OCI-LY3 (cell line): Measurements from ENCODE around the gene MCM5.

Experiments
- EZH2phosphoT487 ChIP-seq: fragments of 200-600 bp; shearing (Covaris generic); IDR thresholded peaks from 2 replicates; pipeline ENCODE4 v1.6.1; 2018; ENCODE audit warnings: antibody characterized with exemption, mixed run types, low read depth
- TF ChIP-seq, protein P1 (sequence below): fragments of 200-600, 300-600 bp; sonication (generic); IDR thresholded peaks from 2 replicates; pipeline ENCODE4 v1.5.1; 2014; ENCODE audit warnings: antibody characterized with exemption, low read length, low read depth

DNA sequence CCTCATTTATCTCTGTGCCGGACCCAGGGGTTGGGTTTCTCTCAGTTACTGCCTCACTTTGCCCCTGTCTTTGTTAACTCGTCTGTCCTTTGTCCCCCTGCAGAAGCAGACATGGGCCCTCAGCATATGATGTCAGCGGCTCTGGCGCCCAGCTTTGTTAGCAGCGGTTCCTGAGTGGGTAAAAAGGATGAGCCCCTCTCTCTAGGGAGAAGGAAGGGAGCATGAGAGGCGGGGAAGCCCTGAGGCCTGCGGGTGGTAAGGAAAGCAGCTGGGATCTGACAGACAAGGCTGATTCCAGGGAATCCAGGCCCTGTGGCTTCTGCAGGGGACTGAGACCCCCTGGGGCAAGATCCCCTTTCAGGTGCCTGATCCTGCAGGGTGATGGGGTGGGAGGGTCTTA, 51.7 kb downstream of the MCM5 start:
- TF ChIP-seq, protein P1, sequence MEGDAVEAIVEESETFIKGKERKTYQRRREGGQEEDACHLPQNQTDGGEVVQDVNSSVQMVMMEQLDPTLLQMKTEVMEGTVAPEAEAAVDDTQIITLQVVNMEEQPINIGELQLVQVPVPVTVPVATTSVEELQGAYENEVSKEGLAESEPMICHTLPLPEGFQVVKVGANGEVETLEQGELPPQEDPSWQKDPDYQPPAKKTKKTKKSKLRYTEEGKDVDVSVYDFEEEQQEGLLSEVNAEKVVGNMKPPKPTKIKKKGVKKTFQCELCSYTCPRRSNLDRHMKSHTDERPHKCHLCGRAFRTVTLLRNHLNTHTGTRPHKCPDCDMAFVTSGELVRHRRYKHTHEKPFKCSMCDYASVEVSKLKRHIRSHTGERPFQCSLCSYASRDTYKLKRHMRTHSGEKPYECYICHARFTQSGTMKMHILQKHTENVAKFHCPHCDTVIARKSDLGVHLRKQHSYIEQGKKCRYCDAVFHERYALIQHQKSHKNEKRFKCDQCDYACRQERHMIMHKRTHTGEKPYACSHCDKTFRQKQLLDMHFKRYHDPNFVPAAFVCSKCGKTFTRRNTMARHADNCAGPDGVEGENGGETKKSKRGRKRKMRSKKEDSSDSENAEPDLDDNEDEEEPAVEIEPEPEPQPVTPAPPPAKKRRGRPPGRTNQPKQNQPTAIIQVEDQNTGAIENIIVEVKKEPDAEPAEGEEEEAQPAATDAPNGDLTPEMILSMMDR, result no peak
- no peak for TF ChIP-seq EZH2phosphoT487
